ENCODE results near the gene TTC34. TPM values are rescaled to one million over a fixed set of nuclear protein-coding genes. Genes with fewer than 3 reads are reported as not detected.

TTC34 gene
- total and polyA plus RNA-seq, 10 of the 15 experiments (the other 5 are each of a cell fraction or from before 2014, with no cell fraction given) = 0.03 to 0.49 (median 0.05) TPM; not detected in 2

DNA sequence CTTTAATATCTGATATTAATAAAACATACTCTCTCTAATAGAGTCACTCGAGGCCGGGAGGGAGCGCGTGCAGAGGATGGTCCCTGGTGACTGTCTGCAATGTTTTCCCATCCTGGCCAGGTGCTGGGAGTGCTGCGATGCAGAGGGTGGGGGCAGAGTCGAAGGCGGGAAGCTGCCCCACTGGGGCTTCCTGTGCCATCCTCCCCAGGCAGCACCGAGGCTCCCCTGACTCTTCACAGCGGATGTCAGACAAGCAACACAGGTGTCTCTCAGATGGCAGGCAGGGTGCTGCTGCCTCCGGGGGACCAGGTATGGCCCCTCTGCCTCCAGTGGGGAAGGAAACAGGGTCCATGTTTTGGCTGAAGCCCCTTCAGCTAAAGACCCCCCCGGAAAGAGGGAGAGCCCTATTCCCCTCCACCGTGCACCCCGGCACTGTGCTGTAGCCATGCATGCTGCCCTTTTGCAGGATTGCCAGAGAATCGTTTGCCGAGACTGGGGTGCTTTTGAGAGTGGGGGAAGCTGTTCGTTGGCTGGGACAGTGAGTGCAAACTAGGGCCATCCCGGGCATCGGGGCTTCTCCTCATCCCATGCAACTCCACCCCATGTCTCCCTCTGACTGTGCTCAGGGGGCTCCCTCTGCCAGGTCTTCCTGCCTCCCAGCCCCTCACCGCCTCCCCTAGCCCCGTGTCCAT is 32.1 kb upstream of the TTC34 start:
- TF ChIP-seq PAX5 (IDR thresholded peaks at IDR 0.05; ENCODE audit: borderline replicate concordance, low read depth, low read length) (no peak), HCFC1 (IDR thresholded peaks at IDR 0.05; ENCODE audit: low read length) (no peak), MYC (IDR thresholded peaks at IDR 0.05; ENCODE audit: insufficient read depth, insufficient read length, insufficient replicate concordance, low read length, severe bottlenecking) (no peak), FOXK2 (IDR thresholded peaks at IDR 0.05) (no peak), RUNX3 (IDR thresholded peaks at IDR 0.05; ENCODE audit: low read length) (no peak), NRF1 (conservative IDR thresholded peaks at IDR 0.05; ENCODE audit: low read depth, low read length) (no peak), SUPT20H (IDR thresholded peaks at IDR 0.05; ENCODE audit: borderline replicate concordance, control insufficient read depth, low read depth, low read length) (no peak), KAT2A (conservative IDR thresholded peaks at IDR 0.05; ENCODE audit: control insufficient read depth, low read depth, low read length) (no peak), STAT3 (IDR thresholded peaks at IDR 0.05; ENCODE audit: low read depth, low read length) (no peak), CHD4 (IDR thresholded peaks at IDR 0.05) (no peak), CTCF (IDR thresholded peaks at IDR 0.05 in 2 of 3, conservative IDR thresholded peaks at IDR 0.05 in 1 of 3; ENCODE audit: control insufficient read depth in 2 of 3, extremely low read depth in 1 of 3, insufficient read depth in 1 of 3, low read depth in 3 of 3, low read length in 3 of 3) (no peak), ZNF217 (IDR thresholded peaks at IDR 0.05) (no peak), NFYA (IDR thresholded peaks at IDR 0.05; ENCODE audit: borderline replicate concordance, low read depth, low read length) (no peak), BACH1 (IDR thresholded peaks at IDR 0.05; ENCODE audit: borderline replicate concordance) (no peak)
- no TSS peak for BruUV-seq (replicated peaks)
- H3K27ac ChIP-seq (ENCODE audit: control insufficient read depth, insufficient read depth) = no peak overlapping the region
- no peaks in the 10 kb centered on the region for H3K27me3 ChIP-seq (replicated peaks in 1 of 2; ENCODE audit: control insufficient read depth in 2 of 2, insufficient read depth in 2 of 2, low read length in 1 of 2)
- ChIA-PET CTCF (no interaction called here), RAD21 (ENCODE audit: unreplicated experiment) (no interaction called here), SMC1A (ENCODE audit: uncharacterized antibody, unreplicated experiment) (no interaction called here), POLR2A (no interaction called here)
- no peaks in the 10 kb centered on the region for H3K4me1 ChIP-seq (ENCODE audit: control insufficient read depth, insufficient read depth, low read length)
- no peaks in the 10 kb centered on the region for H3K79me2 ChIP-seq (ENCODE audit: control insufficient read depth, insufficient read depth, low read length)
- H3K9ac ChIP-seq (ENCODE audit: control insufficient read depth, insufficient read depth, low read length) = no peak overlapping the region
- no peak overlapping the region for H3K4me2 ChIP-seq (ENCODE audit: control insufficient read depth, insufficient read depth)
- H3K4me3 ChIP-seq = no peak overlapping the region
- 52% methylated on average over 20 of the region's 20 CpGs for WGBS (ENCODE audit: insufficient coverage, insufficient replicate concordance, low lambda C conversion rate, missing lambda C conversion rate)
- in situ Hi-C loops (cut with MboI) (no loop called here), intact Hi-C loops (cut with micrococcal nuclease; ENCODE audit: unreplicated experiment) (no loop called here)
- DNase-seq (ENCODE audit: low read depth, low spot score) (no peak), FAIRE-seq (no peak), ATAC-seq (no peak)
- no peaks in the 10 kb centered on the region for H3K36me3 ChIP-seq (ENCODE audit: control insufficient read depth in 2 of 2, insufficient read depth in 2 of 2, low read length in 1 of 2)
- no peaks in the 10 kb centered on the region for H4K20me1 ChIP-seq (ENCODE audit: control insufficient read depth, insufficient read depth)
- no peaks in the 10 kb centered on the region; the same call in 2 of the 3 replicates for H3K9me3 ChIP-seq (replicated peaks; ENCODE audit: control insufficient read depth, insufficient read depth, low read length)
- no peak overlapping the region for H2AFZ ChIP-seq (ENCODE audit: control insufficient read depth, low read depth, low read length)

Measured in GM12878 (cell line).